HepG2 (cell line): ENCODE measurements around the gene RPS6KA2. TPM values are rescaled to one million over a fixed set of nuclear protein-coding genes. Genes with fewer than 3 reads are reported as not detected.

Source experiments
- MXI1 ChIP-seq: IDR thresholded peaks from 3 replicates; pipeline ENCODE4 v1.6.1; 2012; ENCODE audit warnings: low read depth, low read length, inconsistent platforms, borderline replicate concordance
- NRL ChIP-seq: sonication (generic); formaldehyde crosslinking; IDR thresholded peaks from 2 replicates; pipeline ENCODE4 v1.5.0; 2020; ENCODE audit warnings: missing genetic modification reagents, mild to moderate bottlenecking, moderate library complexity, borderline replicate concordance
- RELA ChIP-seq: sonication (generic); formaldehyde crosslinking; IDR thresholded peaks from 2 replicates; pipeline ENCODE4 v1.4.0; 2020; ENCODE audit warnings: missing genetic modification reagents
- ZHX2 ChIP-seq, 2 experiments: sonication (generic) in 1 of 2; formaldehyde crosslinking in 1 of 2; IDR thresholded peaks; 2 replicates each; pipeline versions ENCODE4 v1.6.1 to v1.9.0; 2014 to 2022; ENCODE audit warnings: antibody characterized with exemption in 1 of 2, borderline replicate concordance in 1 of 2, inconsistent platforms in 1 of 2, low read depth in 1 of 2, missing genetic modification reagents in 1 of 2
- ZNF225 ChIP-seq: sonication (generic); formaldehyde crosslinking; IDR thresholded peaks from 2 replicates; pipeline ENCODE4 v1.4.0; 2020; ENCODE audit warnings: mild to moderate bottlenecking, missing genetic modification reagents
- ZNF282 ChIP-seq: fragments of 450-650 bp; IDR thresholded peaks from 2 replicates; pipeline ENCODE4 v1.6.1; 2018; ENCODE audit not compliant: partially characterized antibody
- ZNF772 ChIP-seq: sonication (generic); formaldehyde crosslinking; IDR thresholded peaks from 2 replicates; pipeline ENCODE4 v1.5.0; 2020; ENCODE audit warnings: mild to moderate bottlenecking, missing genetic modification reagents
- polyA plus RNA-seq, 8 experiments: library from polyadenylated mRNA; depleted of rRNA in 3 of 8; stranded (reverse) in 7 of 8; unstranded in 1 of 8; fragments of >200 nt; fragmentation: Illumina TruSeq in 4 of 8; extraction: Trizol in 4 of 8; gene quantifications; 2 replicates each; pipeline versions ENCODE4 v1.2.1 to v1.2.3, GENCODE V29; 2011 to 2016; ENCODE audit warnings: low read depth in 4 of 8, missing spikeins in 1 of 8, mixed read lengths in 1 of 8; ENCODE audit not compliant: insufficient read depth in 1 of 8
- total RNA-seq, 5 experiments: library from RNA; depleted of rRNA; stranded (reverse); fragments of >200 nt; fragmentation: Illumina TruSeq; extraction: Trizol; gene quantifications; 2 replicates each; pipeline ENCODE4 v1.2.3, GENCODE V29; 2016; ENCODE audit warnings: low read depth in 1 of 5
- TF ChIP-seq, protein P1 (sequence below): sonication (generic); formaldehyde crosslinking; IDR thresholded peaks from 2 replicates; pipeline ENCODE4 v1.9.0; 2022; ENCODE audit warnings: low read depth, missing genetic modification reagents
- TF ChIP-seq, protein P2 (sequence below), 2 experiments: sonication (generic) in 1 of 2; formaldehyde crosslinking in 1 of 2; IDR thresholded peaks; 2 replicates each; pipeline versions ENCODE4 v1.5.1 to v1.6.1; 2011 to 2020; ENCODE audit warnings: borderline replicate concordance in 1 of 2, low read depth in 1 of 2, low read length in 1 of 2, mild to moderate bottlenecking in 1 of 2, missing genetic modification reagents in 1 of 2, moderate library complexity in 1 of 2
- TF ChIP-seq, protein P3 (sequence below): sonication (generic); formaldehyde crosslinking; IDR thresholded peaks from 2 replicates; pipeline ENCODE4 v1.4.0; 2020; ENCODE audit warnings: missing genetic modification reagents

Gene RPS6KA2
- total and polyA plus RNA-seq, 2 of the 13 experiments (the other 11 are each of a cell fraction or from before 2014, with no cell fraction given) = 0.22 to 0.38 TPM

- TF ChIP-seq, protein P1, sequence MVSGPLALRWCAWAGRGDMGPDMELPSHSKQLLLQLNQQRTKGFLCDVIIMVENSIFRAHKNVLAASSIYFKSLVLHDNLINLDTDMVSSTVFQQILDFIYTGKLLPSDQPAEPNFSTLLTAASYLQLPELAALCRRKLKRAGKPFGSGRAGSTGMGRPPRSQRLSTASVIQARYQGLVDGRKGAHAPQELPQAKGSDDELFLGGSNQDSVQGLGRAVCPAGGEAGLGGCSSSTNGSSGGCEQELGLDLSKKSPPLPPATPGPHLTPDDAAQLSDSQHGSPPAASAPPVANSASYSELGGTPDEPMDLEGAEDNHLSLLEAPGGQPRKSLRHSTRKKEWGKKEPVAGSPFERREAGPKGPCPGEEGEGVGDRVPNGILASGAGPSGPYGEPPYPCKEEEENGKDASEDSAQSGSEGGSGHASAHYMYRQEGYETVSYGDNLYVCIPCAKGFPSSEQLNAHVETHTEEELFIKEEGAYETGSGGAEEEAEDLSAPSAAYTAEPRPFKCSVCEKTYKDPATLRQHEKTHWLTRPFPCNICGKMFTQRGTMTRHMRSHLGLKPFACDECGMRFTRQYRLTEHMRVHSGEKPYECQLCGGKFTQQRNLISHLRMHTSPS (CRISPR knock-in tag) = no peak
- TF ChIP-seq MXI1 = no peak
- no peak for TF ChIP-seq ZNF225 (CRISPR knock-in tag)
- TF ChIP-seq, protein P2, sequence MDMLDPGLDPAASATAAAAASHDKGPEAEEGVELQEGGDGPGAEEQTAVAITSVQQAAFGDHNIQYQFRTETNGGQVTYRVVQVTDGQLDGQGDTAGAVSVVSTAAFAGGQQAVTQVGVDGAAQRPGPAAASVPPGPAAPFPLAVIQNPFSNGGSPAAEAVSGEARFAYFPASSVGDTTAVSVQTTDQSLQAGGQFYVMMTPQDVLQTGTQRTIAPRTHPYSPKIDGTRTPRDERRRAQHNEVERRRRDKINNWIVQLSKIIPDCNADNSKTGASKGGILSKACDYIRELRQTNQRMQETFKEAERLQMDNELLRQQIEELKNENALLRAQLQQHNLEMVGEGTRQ (IDR thresholded peaks at IDR 0.05; ENCODE audit: low read depth, low read length) = no peak
- TF ChIP-seq, protein P2 (CRISPR knock-in tag; IDR thresholded peaks at IDR 0.05; ENCODE audit: borderline replicate concordance) = no peak
- no peak for TF ChIP-seq NRL (CRISPR knock-in tag)
- TF ChIP-seq ZNF772 (CRISPR knock-in tag) = 0 out of 2 replicates have a peak, but pooled peaks have one; percentile 28
- no peak for TF ChIP-seq RELA
- TF ChIP-seq, protein P3, sequence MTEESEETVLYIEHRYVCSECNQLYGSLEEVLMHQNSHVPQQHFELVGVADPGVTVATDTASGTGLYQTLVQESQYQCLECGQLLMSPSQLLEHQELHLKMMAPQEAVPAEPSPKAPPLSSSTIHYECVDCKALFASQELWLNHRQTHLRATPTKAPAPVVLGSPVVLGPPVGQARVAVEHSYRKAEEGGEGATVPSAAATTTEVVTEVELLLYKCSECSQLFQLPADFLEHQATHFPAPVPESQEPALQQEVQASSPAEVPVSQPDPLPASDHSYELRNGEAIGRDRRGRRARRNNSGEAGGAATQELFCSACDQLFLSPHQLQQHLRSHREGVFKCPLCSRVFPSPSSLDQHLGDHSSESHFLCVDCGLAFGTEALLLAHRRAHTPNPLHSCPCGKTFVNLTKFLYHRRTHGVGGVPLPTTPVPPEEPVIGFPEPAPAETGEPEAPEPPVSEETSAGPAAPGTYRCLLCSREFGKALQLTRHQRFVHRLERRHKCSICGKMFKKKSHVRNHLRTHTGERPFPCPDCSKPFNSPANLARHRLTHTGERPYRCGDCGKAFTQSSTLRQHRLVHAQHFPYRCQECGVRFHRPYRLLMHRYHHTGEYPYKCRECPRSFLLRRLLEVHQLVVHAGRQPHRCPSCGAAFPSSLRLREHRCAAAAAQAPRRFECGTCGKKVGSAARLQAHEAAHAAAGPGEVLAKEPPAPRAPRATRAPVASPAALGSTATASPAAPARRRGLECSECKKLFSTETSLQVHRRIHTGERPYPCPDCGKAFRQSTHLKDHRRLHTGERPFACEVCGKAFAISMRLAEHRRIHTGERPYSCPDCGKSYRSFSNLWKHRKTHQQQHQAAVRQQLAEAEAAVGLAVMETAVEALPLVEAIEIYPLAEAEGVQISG (CRISPR knock-in tag) = peak; percentile 26; the same call in 1 of the 2 replicates
- no peak for TF ChIP-seq ZHX2 (IDR thresholded peaks at IDR 0.05; ENCODE audit: low read depth)
- no peak for TF ChIP-seq ZHX2 (CRISPR knock-in tag; IDR thresholded peaks at IDR 0.05; ENCODE audit: borderline replicate concordance)
- TF ChIP-seq ZNF282 = no peak
Observed at GRCh38 chr6:166420351-166420750, 206.7 kb downstream of the RPS6KA2 start (continued).
